HCT116 (cell line): ENCODE results near the gene TRIM66. TPM values are rescaled to one million over a fixed set of nuclear protein-coding genes. Genes with fewer than 3 reads are reported as not detected.

Experiments
- ATAC-seq: fragments of 200-7000 bp; cut with Tn5 transposase; 2 replicates; pipeline ENCODE4 v1.9.1; 2020; ENCODE audit warnings: mild to moderate bottlenecking, moderate library complexity
- BruUV-seq: library from RNA; stranded (reverse); fragments of 400-500 nt; replicated peaks from 2 replicates; lab custom pipeline; 2021; lab: Mats Ljungman, UMichigan
- CTCF ChIA-PET: fragments of 300-600 bp; sonication (Branson Sonifier 250); formaldehyde crosslinking; loops from one replicate; lab custom pipeline; 2021; ENCODE audit warnings: antibody characterized with exemption; lab: Charles Lee
- POLR2A ChIA-PET: fragments of 300-600, 350-600 bp; sonication (Branson Sonifier 250); formaldehyde crosslinking; loops from one replicate; lab custom pipeline; 2021; ENCODE audit warnings: antibody characterized with exemption; lab: Charles Lee
- RAD21 ChIA-PET, 2 experiments: fragments of 300-600 bp; sonication (Branson Sonifier 250); formaldehyde crosslinking; loops; one replicate each; lab custom pipeline; 2023; ENCODE audit warnings: low total read pairs in 2 of 2; ENCODE audit not compliant: uncharacterized antibody in 2 of 2, unreplicated experiment in 2 of 2, low non-redundant PET in 1 of 2; lab: Charles Lee
- DNase-seq: peaks from one replicate; pipeline ENCODE4 v3.0.0-alpha.2; 2010; ENCODE audit warnings: low read depth, low spot score
- H2AFZ ChIP-seq: fragments of 200-600 bp; shearing (Covaris generic), sonication (generic); 2 replicates; pipeline ENCODE4 v1.6.1; 2017; ENCODE audit warnings: low read depth, mixed run types, mixed read lengths, antibody characterized with exemption, low read length; ENCODE audit not compliant: poor library complexity, severe bottlenecking
- H3K27ac ChIP-seq: 2 replicates; pipeline ENCODE4 v1.5.1; 2012; ENCODE audit warnings: low read depth, low read length
- H3K27me3 ChIP-seq: fragments of 200-600 bp; sonication (generic); 2 replicates; pipeline ENCODE4 v1.6.1; 2016; ENCODE audit warnings: mixed run types, low read length, mixed read lengths; ENCODE audit not compliant: insufficient read depth
- H3K36me3 ChIP-seq, 2 experiments: fragments of 200-500 bp in 1 of 2; fragments of 200-600 bp in 1 of 2; sonication (Bioruptor generic) in 1 of 2; sonication (generic) in 1 of 2; 2 replicates each; pipeline versions ENCODE4 v1.5.1 to v1.6.1; 2014 to 2016; ENCODE audit warnings: low read length in 2 of 2, inconsistent platforms in 1 of 2, mixed read lengths in 1 of 2, mixed run types in 1 of 2; ENCODE audit not compliant: insufficient read depth in 2 of 2, control insufficient read depth in 1 of 2
- H3K4me1 ChIP-seq, 2 experiments: fragments of 200-600 bp in 1 of 2; sonication (generic) in 1 of 2; 2 replicates each; pipeline versions ENCODE4 v1.5.1 to v1.6.1; 2012 to 2017; ENCODE audit warnings: low read length in 2 of 2, inconsistent platforms in 1 of 2, mild to moderate bottlenecking in 1 of 2, mixed read lengths in 1 of 2, mixed run types in 1 of 2, moderate library complexity in 1 of 2; ENCODE audit not compliant: insufficient read depth in 2 of 2, control insufficient read depth in 1 of 2
- H3K4me2 ChIP-seq: fragments of 200-600 bp; sonication (generic); 2 replicates; pipeline ENCODE4 v1.6.1; 2017; ENCODE audit warnings: mixed run types, low read length, mixed read lengths
- H3K4me3 ChIP-seq, 2 experiments: fragments of 200-600 bp in 1 of 2; sonication (generic) in 1 of 2; replicated peaks in 1 of 2; 2 replicates each; pipeline ENCODE4 v1.5.1; 2011 to 2016; ENCODE audit warnings: low read length in 2 of 2, control low read depth in 1 of 2, low read depth in 1 of 2, mild to moderate bottlenecking in 1 of 2, mixed read lengths in 1 of 2, mixed run types in 1 of 2
- H3K79me2 ChIP-seq: fragments of 200-600 bp; sonication (generic); 2 replicates; pipeline ENCODE4 v1.6.1; 2017; ENCODE audit warnings: mild to moderate bottlenecking, mixed run types, low read length, moderate library complexity, mixed read lengths; ENCODE audit not compliant: insufficient read depth
- H3K9ac ChIP-seq: fragments of 200-600 bp; sonication (generic); 2 replicates; pipeline ENCODE4 v1.6.1; 2016; ENCODE audit warnings: low read length, mixed read lengths
- H3K9me2 ChIP-seq: fragments of 200-600 bp; sonication (generic), shearing (Covaris generic); 2 replicates; pipeline ENCODE4 v1.6.1; 2017; ENCODE audit warnings: mixed run types, mild to moderate bottlenecking, moderate library complexity; ENCODE audit not compliant: insufficient read depth
- H3K9me3 ChIP-seq, 2 experiments: fragments of 200-500 bp in 1 of 2; fragments of 200-600 bp in 1 of 2; sonication (Bioruptor generic) in 1 of 2; sonication (generic) in 1 of 2; 2 replicates each; pipeline ENCODE4 v1.6.1; 2014 to 2017; ENCODE audit warnings: low read length in 2 of 2, mixed read lengths in 2 of 2, inconsistent platforms in 1 of 2, low read depth in 1 of 2, mild to moderate bottlenecking in 1 of 2, mixed run types in 1 of 2, moderate library complexity in 1 of 2; ENCODE audit not compliant: control insufficient read depth in 1 of 2, insufficient read depth in 1 of 2
- H4K20me1 ChIP-seq: fragments of 200-600 bp; sonication (generic), shearing (Covaris generic); 2 replicates; pipeline ENCODE4 v1.6.1; 2017; ENCODE audit warnings: mixed run types, mild to moderate bottlenecking, moderate library complexity; ENCODE audit not compliant: insufficient read depth
- CEBPB ChIP-seq: IDR thresholded peaks from 2 replicates; pipeline ENCODE4 v1.6.1; 2012; ENCODE audit warnings: low read depth
- ELF1 ChIP-seq: IDR thresholded peaks from 2 replicates; pipeline ENCODE4 v1.6.1; 2012; ENCODE audit warnings: low read depth, borderline replicate concordance
- EZH2phosphoT487 ChIP-seq: fragments of 200-600 bp; IDR thresholded peaks from 2 replicates; pipeline ENCODE4 v1.6.1; 2018; ENCODE audit warnings: antibody characterized with exemption, borderline replicate concordance
- JUND ChIP-seq: IDR thresholded peaks from 2 replicates; pipeline ENCODE4 v1.6.1; 2012
- POLR2AphosphoS5 ChIP-seq: IDR thresholded peaks from 2 replicates; pipeline ENCODE4 v1.6.1; 2011; ENCODE audit warnings: mild to moderate bottlenecking, low read depth, low read length, moderate library complexity
- REST ChIP-seq: IDR thresholded peaks from 2 replicates; pipeline ENCODE4 v1.6.1; 2012; ENCODE audit warnings: low read depth
- SP1 ChIP-seq: IDR thresholded peaks from 2 replicates; pipeline ENCODE4 v1.6.1; 2012; ENCODE audit warnings: low read depth
- SRF ChIP-seq: IDR thresholded peaks from 2 replicates; pipeline ENCODE4 v1.6.1; 2012; ENCODE audit warnings: low read depth
- TCF7L2 ChIP-seq: IDR thresholded peaks from 2 replicates; pipeline ENCODE4 v1.7.0; 2011; ENCODE audit warnings: borderline replicate concordance, inconsistent platforms; ENCODE audit not compliant: insufficient read depth, insufficient read length; ENCODE audit errors: extremely low read depth
- YY1 ChIP-seq: IDR thresholded peaks from 2 replicates; pipeline ENCODE4 v1.6.1; 2011; ENCODE audit warnings: low read length, low read depth, moderate library complexity, mild to moderate bottlenecking; ENCODE audit not compliant: insufficient replicate concordance; ENCODE audit errors: extremely low read depth
- ZNF274 ChIP-seq: fragments of 200-500 bp; sonication (Bioruptor generic); IDR thresholded peaks from 2 replicates; pipeline ENCODE4 v1.6.1; 2014; ENCODE audit warnings: mild to moderate bottlenecking, low read depth, low read length, inconsistent platforms
- intact Hi-C: fragments of 100-400 bp; cut with micrococcal nuclease; formaldehyde crosslinking; loops from 2 replicates; pipeline ENCODE4 v1.10.0; 2022
- total RNA-seq: library from RNA; stranded (reverse); gene quantifications from one replicate; pipeline ENCODE4 v1.2.1, GENCODE V29; 2021; ENCODE audit not compliant: unreplicated experiment
- TF ChIP-seq, protein P1 (sequence below): IDR thresholded peaks from 2 replicates; pipeline ENCODE4 v1.6.1; 2012

TRIM66 gene
- total RNA-seq, 1 experiment from 2014 or later: 24.8 TPM

DNA sequence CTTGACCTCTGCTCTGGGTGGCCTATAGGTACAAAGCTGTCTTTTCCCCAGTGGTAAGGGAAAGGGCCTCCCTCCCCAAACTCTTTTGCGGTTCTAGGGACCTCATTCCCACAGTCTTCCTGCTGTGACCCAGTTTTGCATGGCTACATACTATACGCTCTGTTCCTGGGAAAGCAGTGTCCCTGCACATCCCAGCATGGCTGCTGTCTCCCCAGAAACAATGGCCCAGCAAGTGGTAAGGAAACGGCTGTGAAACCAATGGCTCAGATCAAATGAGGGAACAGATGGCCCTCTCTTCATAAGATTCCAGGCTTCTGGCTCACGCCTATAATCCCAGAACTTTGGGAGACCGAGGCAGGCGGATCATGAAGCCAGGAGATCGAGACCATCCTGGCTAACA lies 41.2 kb upstream of the TRIM66 start:
- Histone ChIP-seq H3K4me2 (no peak overlapping the region), H3K36me3 (no peaks in the 10 kb centered on the region), H3K4me1 (peaks cover 35 to 48% of the 10 kb centered on the region in 2 experiments), H3K4me3 (no peak overlapping the region), H3K9ac (no peak overlapping the region), H3K9me2 (no peaks in the 10 kb centered on the region), H4K20me1 (no peaks in the 10 kb centered on the region), H3K79me2 (no peaks in the 10 kb centered on the region), H3K27me3 (no peaks in the 10 kb centered on the region), H3K9me3 (no peaks in the 10 kb centered on the region), H3K27ac (no peak overlapping the region), H2AFZ (no peak overlapping the region)
- ChIA-PET CTCF (no interaction called here), POLR2A (no interaction called here), RAD21 (no interaction called here)
- ATAC-seq: no peak
- TF ChIP-seq POLR2AphosphoS5 (no peak), YY1 (no peak), CEBPB (no peak), ELF1 (no peak), ZNF274 (no peak), JUND (no peak), REST (no peak), EZH2phosphoT487 (no peak), TCF7L2 (no peak), SRF (no peak), SP1 (no peak)
- TF ChIP-seq, protein P1, sequence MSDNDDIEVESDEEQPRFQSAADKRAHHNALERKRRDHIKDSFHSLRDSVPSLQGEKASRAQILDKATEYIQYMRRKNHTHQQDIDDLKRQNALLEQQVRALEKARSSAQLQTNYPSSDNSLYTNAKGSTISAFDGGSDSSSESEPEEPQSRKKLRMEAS: no peak
- no peak for DNase-seq
- BruUV-seq: no TSS peak
- intact Hi-C loops: no loop called here
